Activated naive CD8-positive, alpha-beta T cell treated with anti-CD3 and anti-CD28 coated beads, Interleukin-2, amount 10 ng/mL, durations not matched to agents 7 days and 5 days (primary cell): ENCODE measurements around the gene GSTO2. TPM values are rescaled to one million over a fixed set of nuclear protein-coding genes. Genes with fewer than 3 reads are reported as not detected.

ENCODE experiments used
- ATAC-seq: fragments of 150-1000 bp; cut with Tn5 transposase; one replicate; pipeline ENCODE4 v1.10.0; 2021; ENCODE audit warnings: low read depth, moderate library complexity
- POLR2A ChIA-PET: fragments of 350-600 bp; sonication (Branson Sonifier 250); formaldehyde crosslinking; loops from one replicate; lab custom pipeline; 2021; ENCODE audit warnings: antibody characterized with exemption; lab: Charles Lee
- DNase-seq: peaks from one replicate; pipeline ENCODE4 v3.0.0; 2021
- H3K27ac Mint-ChIP-seq: one replicate; pipeline ENCODE4 v1.8.0; 2022; ENCODE audit warnings: mild to moderate bottlenecking, mixed read lengths
- H3K27me3 Mint-ChIP-seq: one replicate; pipeline ENCODE4 v1.8.0; 2022; ENCODE audit warnings: mild to moderate bottlenecking, moderate library complexity, mixed read lengths
- H3K36me3 Mint-ChIP-seq: one replicate; pipeline ENCODE4 v1.8.0; 2021; ENCODE audit warnings: mild to moderate bottlenecking, mixed read lengths
- H3K4me1 Mint-ChIP-seq: one replicate; pipeline ENCODE4 v1.8.0; 2021; ENCODE audit warnings: mixed read lengths
- H3K4me3 Mint-ChIP-seq: one replicate; pipeline ENCODE4 v1.8.0; 2022; ENCODE audit warnings: mild to moderate bottlenecking, moderate library complexity, mixed read lengths
- H3K9me3 Mint-ChIP-seq: one replicate; pipeline ENCODE4 v1.8.0; 2021; ENCODE audit warnings: mixed read lengths
- total RNA-seq, 2 experiments: library from RNA; stranded (reverse); gene quantifications; one replicate each; pipeline ENCODE4 v1.2.3, GENCODE V29; 2021

GSTO2 gene
- total RNA-seq, 2 experiments from 2014 or later = 1.4 TPM

DNA sequence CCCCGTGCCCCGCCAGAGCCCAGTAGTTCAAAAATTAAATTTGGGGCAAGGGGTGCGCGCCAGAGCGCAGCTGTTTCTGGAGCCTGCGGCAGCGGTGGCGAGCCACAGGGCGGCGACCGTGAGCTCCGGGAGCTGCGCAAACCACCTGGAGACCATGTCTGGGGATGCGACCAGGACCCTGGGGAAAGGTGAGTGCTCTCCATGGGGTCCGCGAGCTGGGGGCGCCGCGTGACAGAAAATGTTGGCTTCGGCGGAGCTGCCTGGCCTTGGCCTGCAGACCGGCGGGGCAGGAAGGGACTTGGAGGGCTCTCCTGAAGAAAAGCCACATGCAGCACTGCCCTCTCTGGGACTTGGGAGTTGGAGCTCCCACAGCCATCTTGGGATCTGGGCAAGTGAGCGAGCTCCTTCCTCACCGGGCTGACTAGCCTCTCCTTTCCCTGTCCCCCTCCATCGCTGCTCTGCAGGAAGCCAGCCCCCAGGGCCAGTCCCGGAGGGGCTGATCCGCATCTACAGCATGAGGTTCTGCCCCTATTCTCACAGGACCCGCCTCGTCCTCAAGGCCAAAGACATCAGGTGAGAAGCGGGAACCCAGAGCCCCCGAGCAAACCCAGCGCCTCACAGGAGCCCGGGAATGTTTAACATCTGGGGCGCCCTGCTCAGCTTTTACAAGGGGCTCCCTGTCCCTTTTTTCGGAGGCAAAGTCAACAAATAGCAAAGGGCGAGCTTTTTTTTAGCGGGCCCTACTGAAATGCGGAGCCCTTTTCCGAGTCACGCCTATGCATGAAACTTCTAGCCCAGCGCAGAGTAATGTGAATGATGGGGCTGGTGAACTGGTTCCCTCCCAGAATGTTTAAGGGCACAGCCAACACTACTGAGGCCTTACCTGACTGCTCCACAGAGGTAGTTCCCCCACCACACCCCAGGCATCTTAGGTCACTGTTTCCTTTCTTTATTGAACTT lies 6.1 kb downstream of the GSTO2 start:
- DNase-seq (peak; percentile 71), ATAC-seq (peak; percentile 75)
- Mint-ChIP-seq H3K27ac (no peak overlapping the region), H3K27me3 (peaks cover 8% of the 10 kb centered on the region), H3K4me1 (peaks cover 3% of the 10 kb centered on the region), H3K36me3 (no peaks in the 10 kb centered on the region), H3K4me3 (peak overlapping the region; percentile 67), H3K9me3 (no peaks in the 10 kb centered on the region)
- POLR2A ChIA-PET = interaction anchor here (1.2 to 1.7 kb wide), 4 partner anchors 7 to 60 kb away, joined by 4 to 8 read pairs (median 6); partner anchors contain the start of gene CFAP43

DNA sequence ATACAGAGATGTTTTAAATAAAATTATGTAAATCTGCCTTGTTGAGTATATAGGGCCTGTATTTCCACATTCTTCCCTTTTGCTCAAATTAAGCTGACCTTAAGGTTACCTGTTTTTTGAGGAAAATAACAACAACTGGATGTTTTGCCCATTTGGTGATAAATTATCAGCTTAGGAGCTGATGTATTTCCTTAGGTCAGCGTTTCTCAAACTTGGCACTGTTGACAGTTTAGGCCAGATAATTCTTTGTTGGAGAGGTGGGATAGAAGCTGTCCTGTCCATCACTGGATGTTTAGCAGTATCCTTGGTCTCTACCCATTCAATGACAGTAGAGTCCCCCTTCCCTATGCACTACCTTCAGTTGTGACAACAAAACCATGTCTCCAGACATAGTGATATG lies 7.2 kb downstream of the GSTO2 start:
- DNase-seq (no peak), ATAC-seq (no peak)
- POLR2A ChIA-PET = no interaction called here
- Mint-ChIP-seq H3K36me3 (no peaks in the 10 kb centered on the region), H3K9me3 (no peaks in the 10 kb centered on the region), H3K27ac (no peak overlapping the region), H3K27me3 (peaks cover 8% of the 10 kb centered on the region), H3K4me1 (peaks cover 3% of the 10 kb centered on the region), H3K4me3 (no peak overlapping the region)

DNA sequence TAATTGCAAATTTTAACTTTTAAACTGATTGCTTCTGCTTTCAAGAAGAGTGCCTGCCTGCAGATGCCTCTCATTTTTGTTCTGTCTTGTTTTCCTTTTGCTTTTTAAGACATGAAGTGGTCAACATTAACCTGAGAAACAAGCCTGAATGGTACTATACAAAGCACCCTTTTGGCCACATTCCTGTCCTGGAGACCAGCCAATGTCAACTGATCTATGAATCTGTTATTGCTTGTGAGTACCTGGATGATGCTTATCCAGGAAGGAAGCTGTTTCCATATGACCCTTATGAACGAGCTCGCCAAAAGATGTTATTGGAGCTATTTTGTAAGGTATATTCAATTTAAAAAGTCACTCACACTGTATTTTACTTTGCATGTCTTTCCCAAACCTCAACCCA lies 8.8 kb downstream of the GSTO2 start:
- POLR2A ChIA-PET = no interaction called here
- ATAC-seq (no peak), DNase-seq (no peak)
- H3K36me3 Mint-ChIP-seq = no peaks in the 10 kb centered on the region
- H3K27me3 Mint-ChIP-seq = peaks cover 8% of the 10 kb centered on the region
- H3K27ac Mint-ChIP-seq = no peak overlapping the region
- peaks cover 3% of the 10 kb centered on the region for H3K4me1 Mint-ChIP-seq
- no peak overlapping the region for H3K4me3 Mint-ChIP-seq
- no peaks in the 10 kb centered on the region for H3K9me3 Mint-ChIP-seq

DNA sequence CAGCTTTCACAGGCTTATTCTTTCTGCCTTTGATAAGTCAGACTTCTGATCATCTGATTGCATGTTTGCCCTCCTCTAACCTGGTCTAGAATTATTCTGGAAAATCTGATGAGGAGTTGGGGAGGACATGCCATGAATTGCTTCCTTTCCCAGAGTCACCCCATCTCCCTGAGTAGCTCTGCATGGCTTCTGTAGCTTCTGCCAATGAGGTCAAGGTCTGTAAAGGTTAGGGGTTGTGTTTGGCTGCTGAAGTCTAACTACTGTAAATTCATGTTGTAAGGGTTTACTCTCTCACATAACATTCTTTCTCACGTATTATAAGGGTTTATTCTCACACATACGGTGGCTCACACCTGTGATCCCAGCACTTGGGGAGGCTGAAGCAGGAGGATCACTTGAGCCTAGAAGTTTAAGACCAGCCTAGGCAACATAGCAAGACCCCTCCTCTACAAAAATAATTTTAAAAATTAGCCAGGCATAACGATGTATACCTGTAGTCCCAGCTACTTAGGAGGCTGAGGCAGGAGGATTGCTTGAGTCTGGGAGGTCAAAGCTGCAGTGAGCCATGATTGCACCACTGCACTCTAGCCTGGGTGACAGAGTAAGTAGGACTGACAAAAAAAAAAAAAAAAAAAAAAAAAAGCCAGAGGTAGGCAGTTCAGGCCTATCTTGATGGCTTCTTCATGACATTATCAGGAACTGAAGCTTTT lies 10.7 kb downstream of the GSTO2 start:
- H3K36me3 Mint-ChIP-seq = no peaks in the 10 kb centered on the region
- peaks cover 3% of the 10 kb centered on the region for H3K4me1 Mint-ChIP-seq
- no peak overlapping the region for H3K27ac Mint-ChIP-seq
- H3K27me3 Mint-ChIP-seq = peaks cover 8% of the 10 kb centered on the region
- POLR2A ChIA-PET = interaction anchor here (0.6 to 1.2 kb wide), 4 partner anchors 11 to 695 kb away, joined by 3 to 5 read pairs (median 3); partner anchors contain the start of genes GSTO2 and ITPRIP
- H3K9me3 Mint-ChIP-seq = no peaks in the 10 kb centered on the region
- no peak overlapping the region for H3K4me3 Mint-ChIP-seq
- no peak for DNase-seq
- no peak for ATAC-seq

DNA sequence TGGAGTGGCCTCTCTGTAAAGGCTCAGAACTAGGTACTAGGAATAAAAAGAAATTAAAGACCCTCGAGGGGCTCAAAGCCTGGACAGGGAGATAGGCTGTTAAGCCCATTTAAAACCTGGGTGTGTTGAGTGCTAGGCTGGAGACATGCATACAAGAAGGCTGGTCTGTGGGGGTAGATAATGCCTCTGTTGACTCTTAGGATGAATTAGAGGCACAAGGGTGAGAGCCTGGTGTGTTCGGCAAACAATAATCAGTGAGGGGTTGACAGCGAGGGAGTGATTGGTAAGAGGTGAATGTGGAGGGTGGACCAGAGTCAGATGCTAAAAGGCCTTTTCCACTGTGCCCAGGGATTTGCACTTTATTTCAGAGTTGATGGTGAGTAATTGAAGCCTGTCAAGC lies 12.7 kb downstream of the GSTO2 start:
- ATAC-seq (no peak), DNase-seq (no peak)
- Mint-ChIP-seq H3K4me1 (no peaks in the 10 kb centered on the region), H3K36me3 (no peaks in the 10 kb centered on the region), H3K27ac (no peak overlapping the region), H3K27me3 (no peaks in the 10 kb centered on the region), H3K9me3 (no peaks in the 10 kb centered on the region), H3K4me3 (no peak overlapping the region)
- POLR2A ChIA-PET = interaction anchor here (1.4 kb wide), 1 partner anchor 7 kb away, joined by 5 read pairs; no protein-coding TSS in a partner anchor

DNA sequence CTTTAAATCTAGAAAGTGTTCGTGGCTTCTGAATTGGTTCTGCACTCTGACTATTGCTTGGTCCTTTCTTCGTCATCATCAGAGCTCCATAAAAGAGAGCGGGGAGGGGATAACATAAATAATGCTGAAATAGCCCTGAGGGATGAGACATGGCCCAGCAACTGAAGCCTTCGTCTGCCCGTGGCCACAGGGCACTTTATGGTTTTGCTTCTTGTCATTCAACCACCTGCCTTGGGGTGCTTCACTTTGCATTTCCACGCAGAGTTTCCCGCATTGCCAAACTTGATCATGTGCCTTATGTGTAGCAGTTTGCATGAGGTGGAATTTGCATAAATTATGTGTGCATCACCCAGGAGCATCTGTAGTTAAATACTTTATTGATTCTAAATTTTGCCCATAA lies 15.9 kb downstream of the GSTO2 start:
- ATAC-seq (no peak), DNase-seq (no peak)
- no peak overlapping the region for H3K27ac Mint-ChIP-seq
- no peak overlapping the region for H3K4me3 Mint-ChIP-seq
- no peaks in the 10 kb centered on the region for H3K36me3 Mint-ChIP-seq
- H3K4me1 Mint-ChIP-seq = no peaks in the 10 kb centered on the region
- H3K27me3 Mint-ChIP-seq = peaks cover 16% of the 10 kb centered on the region
- no peaks in the 10 kb centered on the region for H3K9me3 Mint-ChIP-seq
- POLR2A ChIA-PET = no interaction called here

DNA sequence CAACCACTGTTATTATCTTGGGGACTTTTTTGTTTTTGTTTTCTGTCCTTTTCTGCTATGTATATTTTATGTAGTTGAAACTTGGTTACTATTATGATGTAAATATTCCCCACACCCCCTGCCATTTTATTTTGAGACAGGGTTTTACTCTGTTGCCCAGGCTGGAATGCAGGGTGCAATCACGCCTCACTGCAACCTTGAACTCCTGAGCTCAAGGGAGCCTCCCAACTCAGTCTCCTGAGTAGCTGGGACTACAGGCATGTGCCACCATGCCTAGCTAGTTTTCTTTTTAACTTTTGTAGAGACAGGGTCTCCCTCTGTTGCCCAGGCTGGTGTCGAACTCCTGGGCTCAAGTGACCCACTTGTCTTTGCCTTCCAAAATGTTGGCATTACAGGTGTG lies 18.0 kb downstream of the GSTO2 start:
- no peak for DNase-seq
- no peaks in the 10 kb centered on the region for H3K36me3 Mint-ChIP-seq
- H3K27me3 Mint-ChIP-seq = peaks cover 29% of the 10 kb centered on the region
- no peak for ATAC-seq
- no peaks in the 10 kb centered on the region for H3K9me3 Mint-ChIP-seq
- peaks cover 5% of the 10 kb centered on the region for H3K4me1 Mint-ChIP-seq
- POLR2A ChIA-PET = no interaction called here
- no peak overlapping the region for H3K27ac Mint-ChIP-seq
- H3K4me3 Mint-ChIP-seq = no peak overlapping the region

DNA sequence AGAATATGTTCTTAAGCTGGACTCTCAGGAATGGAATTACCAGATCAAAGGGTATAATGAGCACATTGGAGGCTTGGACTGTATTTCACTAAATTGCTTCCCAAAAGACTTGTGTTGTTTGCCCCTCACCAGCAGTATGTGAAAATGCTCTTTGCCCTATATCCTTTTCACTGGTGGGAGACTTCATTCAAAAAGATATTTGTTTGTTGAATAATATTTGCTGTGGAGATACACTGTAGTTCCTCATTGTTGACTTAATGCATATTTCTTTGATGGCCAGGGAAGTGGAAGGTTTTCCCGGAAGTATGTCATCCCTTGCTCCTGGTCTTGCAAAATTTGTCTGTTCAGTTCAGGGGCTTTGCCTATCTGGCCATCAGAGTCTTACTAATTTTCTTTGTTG lies 19.4 kb downstream of the GSTO2 start:
- no peak for ATAC-seq
- H3K4me1 Mint-ChIP-seq = peaks cover 10% of the 10 kb centered on the region
- no peak overlapping the region for H3K4me3 Mint-ChIP-seq
- no peak overlapping the region for H3K27ac Mint-ChIP-seq
- POLR2A ChIA-PET = no interaction called here
- no peak for DNase-seq
- H3K36me3 Mint-ChIP-seq = no peaks in the 10 kb centered on the region
- no peaks in the 10 kb centered on the region for H3K9me3 Mint-ChIP-seq
- peaks cover 29% of the 10 kb centered on the region for H3K27me3 Mint-ChIP-seq

DNA sequence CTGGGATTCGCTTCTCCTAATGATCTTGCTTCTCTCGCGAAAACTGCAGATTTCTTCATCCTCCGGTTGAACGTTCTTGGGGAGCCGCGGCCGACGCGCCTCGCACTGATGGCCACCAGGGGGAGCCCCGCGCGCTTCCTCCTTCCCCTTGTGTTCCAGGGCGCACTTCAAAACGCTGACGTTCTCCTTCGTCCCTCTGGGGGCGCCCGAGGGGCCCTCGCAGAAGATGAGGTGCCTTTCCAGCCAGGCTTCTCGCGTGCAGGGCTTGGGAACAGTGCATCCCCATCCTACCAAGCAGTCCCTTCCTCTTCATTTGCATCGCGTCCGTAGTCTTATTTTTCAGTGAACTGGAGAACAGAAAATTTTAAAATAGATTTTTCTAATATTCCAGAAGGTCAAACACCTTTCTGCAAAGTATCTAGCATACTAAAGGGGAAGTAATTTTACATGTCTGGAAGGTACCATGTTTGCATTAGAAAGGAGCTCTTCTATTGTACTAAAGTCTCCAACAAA lies 22.5 kb downstream of the GSTO2 start:
- peaks cover 34% of the 10 kb centered on the region for H3K27me3 Mint-ChIP-seq
- no peak overlapping the region for H3K4me3 Mint-ChIP-seq
- no peaks in the 10 kb centered on the region for H3K9me3 Mint-ChIP-seq
- POLR2A ChIA-PET = interaction anchor here (0.6 to 1.5 kb wide), 5 partner anchors 12 to 60 kb away, joined by 3 to 8 read pairs (median 3); partner anchors contain the start of genes GSTO2 and ITPRIP
- DNase-seq (peak; percentile 91), ATAC-seq (peak; percentile 97)
- no peak overlapping the region for H3K27ac Mint-ChIP-seq
- peaks cover 12% of the 10 kb centered on the region for H3K4me1 Mint-ChIP-seq
- no peaks in the 10 kb centered on the region for H3K36me3 Mint-ChIP-seq

DNA sequence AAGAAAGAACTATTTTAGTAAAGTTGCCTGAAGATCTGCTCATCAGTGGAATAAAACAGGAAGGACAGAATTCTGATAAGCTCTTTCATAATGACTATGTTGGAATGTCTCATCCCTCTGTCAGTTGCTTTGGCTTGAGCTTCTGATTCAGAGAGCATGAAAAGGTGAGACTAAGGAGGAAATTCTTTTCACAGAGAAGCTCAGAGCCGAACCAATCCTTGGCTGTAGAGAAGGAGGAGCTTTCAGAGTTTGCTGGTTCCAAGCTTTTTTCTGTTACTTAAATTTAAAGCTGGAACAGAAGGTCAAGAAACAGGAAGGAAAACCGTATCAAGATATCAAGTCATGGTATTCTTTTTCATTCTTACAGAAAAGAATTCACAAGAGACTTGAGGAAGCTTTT lies 24.0 kb downstream of the GSTO2 start:
- Mint-ChIP-seq H3K4me1 (peaks cover 14% of the 10 kb centered on the region), H3K36me3 (no peaks in the 10 kb centered on the region), H3K4me3 (no peak overlapping the region), H3K27me3 (peaks cover 30% of the 10 kb centered on the region), H3K27ac (no peak overlapping the region), H3K9me3 (no peaks in the 10 kb centered on the region)
- DNase-seq = no peak
- POLR2A ChIA-PET = interaction anchor here (1.0 to 2.2 kb wide), 3 partner anchors 19 to 60 kb away, joined by 4 to 6 read pairs (median 5); partner anchors contain the start of gene CFAP58
- no peak for ATAC-seq

DNA sequence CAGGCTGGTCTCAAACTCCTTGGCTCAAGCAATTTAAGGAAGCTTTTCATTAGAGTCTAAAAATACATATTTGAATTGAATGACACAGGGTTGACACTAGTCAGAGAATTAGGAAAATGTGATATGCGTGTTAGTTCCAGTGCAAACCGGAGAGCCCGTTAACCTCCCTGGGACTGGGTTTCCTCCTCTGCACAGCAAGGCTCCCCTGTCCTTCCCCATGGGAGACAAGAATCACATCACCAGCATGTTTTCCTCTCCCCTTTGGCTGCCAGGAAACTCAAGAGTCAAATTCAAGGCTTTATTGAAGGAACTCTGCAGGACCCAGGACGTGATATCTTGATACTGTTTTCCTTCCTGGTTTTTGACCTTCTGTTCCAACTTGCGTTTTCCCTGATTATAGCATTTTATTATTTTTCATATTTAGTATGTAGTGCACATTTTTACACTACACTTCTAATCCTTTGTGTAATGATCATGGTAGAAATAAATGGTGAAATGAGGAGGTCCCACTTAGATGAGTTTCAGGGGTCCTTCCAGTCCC lies 24.9 kb downstream of the GSTO2 start:
- H3K36me3 Mint-ChIP-seq = no peaks in the 10 kb centered on the region
- H3K9me3 Mint-ChIP-seq = no peaks in the 10 kb centered on the region
- POLR2A ChIA-PET = interaction anchor here (1.0 to 2.2 kb wide), 2 partner anchors 18 to 60 kb away, joined by 5 to 6 read pairs; partner anchors contain the start of gene CFAP58
- H3K4me3 Mint-ChIP-seq = no peak overlapping the region
- ATAC-seq (no peak), DNase-seq (no peak)
- H3K4me1 Mint-ChIP-seq = peaks cover 14% of the 10 kb centered on the region
- peaks cover 29% of the 10 kb centered on the region for H3K27me3 Mint-ChIP-seq
- no peak overlapping the region for H3K27ac Mint-ChIP-seq

DNA sequence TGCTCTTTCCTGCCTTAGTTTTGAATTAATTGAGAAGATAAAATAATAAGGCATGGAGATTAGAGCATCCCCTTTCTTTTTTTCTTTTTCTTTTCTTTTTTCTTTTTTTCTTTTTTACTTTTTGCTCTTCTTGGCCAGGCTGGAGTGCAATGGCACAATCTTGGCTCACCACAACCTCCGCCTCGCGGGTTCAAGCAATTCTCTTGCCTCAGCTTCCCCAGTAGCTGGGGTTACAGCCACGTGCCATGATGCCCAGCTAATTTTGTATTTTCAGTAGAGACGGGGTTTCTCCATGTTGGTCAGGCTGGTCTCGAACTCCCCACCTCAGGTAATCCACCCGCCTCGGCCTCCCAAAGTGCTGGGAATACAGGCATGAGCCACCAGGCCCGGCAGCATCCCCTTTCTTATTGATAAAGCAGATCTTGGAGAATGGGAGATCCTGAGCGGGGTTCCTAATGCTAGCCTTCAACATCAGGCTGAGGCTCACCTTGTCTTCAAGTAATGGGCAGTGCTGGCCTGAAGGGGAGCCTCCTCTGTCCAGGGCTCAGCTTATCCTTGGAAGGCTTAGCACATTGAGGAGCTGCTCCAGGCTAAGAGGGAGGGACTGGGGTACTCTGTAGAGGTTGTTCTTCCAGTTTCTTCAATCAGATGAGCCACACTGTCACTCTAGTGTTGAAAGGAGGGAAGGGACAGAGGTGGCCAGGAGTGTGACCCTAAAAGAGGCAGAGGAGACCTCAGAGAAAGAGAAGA lies 27.9 kb downstream of the GSTO2 start:
- no peaks in the 10 kb centered on the region for H3K36me3 Mint-ChIP-seq
- ATAC-seq (no peak), DNase-seq (no peak)
- peaks cover 30% of the 10 kb centered on the region for H3K4me1 Mint-ChIP-seq
- no peak overlapping the region for H3K4me3 Mint-ChIP-seq
- peaks cover 9% of the 10 kb centered on the region for H3K27me3 Mint-ChIP-seq
- POLR2A ChIA-PET = interaction anchor here (1.6 kb wide), 1 partner anchor 41 kb away, joined by 4 read pairs; the partner anchor contains the start of gene ITPRIP
- no peak overlapping the region for H3K27ac Mint-ChIP-seq
- peaks cover 1% of the 10 kb centered on the region for H3K9me3 Mint-ChIP-seq
